NCI-H2227 (cell line): ENCODE results near the gene PCSK5.
"Not testable (repeated sequence)": the region's sequence is repeated elsewhere in the genome, so short reads cannot be mapped to it uniquely, and the experiment has no call there.

Experiments used
- DNase-seq: peaks from one replicate; lab custom pipeline; 2025; ENCODE audit not compliant: unreplicated experiment; lab: John Stamatoyannopoulos, UW

PCSK5 gene

DNA sequence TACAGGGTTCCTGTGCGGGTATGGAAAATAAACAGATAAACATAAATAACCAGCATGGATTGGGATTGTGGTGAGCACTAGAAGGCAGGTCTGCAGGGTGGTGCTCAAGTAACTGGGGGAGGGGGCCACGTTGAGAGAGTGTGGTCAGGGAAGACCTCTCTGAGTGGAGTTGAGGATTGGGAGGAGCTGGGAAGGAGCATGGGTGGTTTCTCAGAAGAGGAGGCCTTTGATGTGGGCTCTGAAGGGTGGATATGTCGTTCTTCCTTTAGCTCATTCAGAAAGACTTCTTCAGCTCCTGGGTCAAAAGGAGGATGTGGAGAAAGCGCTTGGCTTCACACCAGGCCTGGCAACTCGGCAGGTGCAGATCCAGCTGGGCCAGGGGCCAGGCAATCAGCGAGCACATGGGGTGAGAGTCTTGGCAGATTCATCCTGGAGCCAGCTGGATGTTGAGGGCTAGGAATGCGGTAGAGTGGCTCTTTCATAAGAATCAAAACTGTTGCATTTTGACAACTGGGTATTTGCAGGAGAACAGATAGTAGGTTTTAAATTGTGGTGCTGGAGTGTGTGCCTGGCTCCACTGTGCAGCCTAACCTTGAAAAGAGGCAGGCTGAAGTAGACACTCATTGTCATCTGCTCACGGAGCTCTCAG, 71.7 kb downstream of the PCSK5 start:
- DNase-seq = no peak

- no peak for DNase-seq
Observed at GRCh38 chr9:75962662-75963036, 72.2 kb downstream of the PCSK5 start.

DNA sequence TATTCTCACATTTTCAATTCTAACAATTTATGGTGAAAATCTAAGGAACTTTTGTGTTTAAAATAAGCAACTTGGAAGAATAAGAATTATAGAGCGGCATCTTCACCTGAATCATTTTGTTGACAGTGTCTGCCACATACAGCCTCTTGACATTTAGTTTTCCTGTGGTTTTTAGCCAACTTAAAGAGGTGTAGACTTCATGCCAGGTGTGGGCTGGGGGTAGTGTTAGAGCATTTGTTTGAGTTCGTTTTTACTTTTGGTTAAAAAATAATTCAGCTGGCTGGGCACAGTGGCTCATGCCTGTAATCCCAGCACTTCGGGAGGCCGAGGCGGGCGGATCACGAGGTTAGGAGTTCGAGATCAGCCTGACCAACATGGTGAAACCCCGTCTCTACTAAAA, 72.8 kb downstream of the PCSK5 start:
- DNase-seq = not testable (repeated sequence)

GRCh38 chr9:75964427-75964826, 74.0 kb downstream of the PCSK5 start:
- DNase-seq = no peak

- no peak for DNase-seq
Observed at GRCh38 chr9:75965231-75965630, 74.8 kb downstream of the PCSK5 start.

- DNase-seq = no peak
Observed at GRCh38 chr9:75967556-75967955, 77.1 kb downstream of the PCSK5 start.

GRCh38 chr9:75974016-75974766, 83.7 kb downstream of the PCSK5 start:
- no peak for DNase-seq

DNA sequence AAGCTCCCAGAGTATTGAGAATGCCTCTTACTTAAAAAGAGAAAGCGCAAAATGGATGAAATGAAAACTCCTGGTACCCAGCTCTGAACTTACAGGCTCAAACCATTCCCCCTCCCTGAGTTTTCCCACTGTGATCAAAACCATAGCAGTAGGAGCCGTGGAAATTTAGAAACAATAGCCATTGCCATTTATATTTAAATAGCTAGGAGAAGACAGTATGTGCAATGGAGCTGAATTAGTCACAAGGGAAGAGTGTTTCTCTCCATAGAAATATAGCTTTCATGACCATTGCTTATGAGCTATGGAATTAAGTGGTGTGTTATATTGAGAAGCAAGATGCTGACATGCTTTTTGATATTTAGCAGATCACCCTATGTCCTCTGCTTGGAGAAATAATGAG, 84.6 kb downstream of the PCSK5 start:
- DNase-seq = no peak

DNA sequence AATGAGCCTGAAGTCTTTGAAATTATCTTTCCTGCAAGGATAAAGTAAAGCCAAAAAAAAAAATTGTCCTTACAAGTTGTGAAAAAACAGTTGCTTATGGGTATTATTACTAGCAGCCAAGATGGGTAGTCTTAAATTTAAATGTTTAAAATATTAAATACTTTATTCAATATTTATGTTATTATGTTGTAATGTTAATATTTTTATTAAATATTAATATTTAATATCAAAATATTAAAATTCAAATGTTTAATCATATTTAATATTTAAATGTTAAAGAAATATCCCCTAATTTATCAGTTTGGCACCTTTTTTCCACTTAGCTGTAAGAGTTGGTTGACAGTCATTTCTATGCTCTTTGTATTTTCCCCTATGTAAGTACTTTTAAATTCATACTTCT, 86.1 kb downstream of the PCSK5 start:
- DNase-seq = no peak

DNA sequence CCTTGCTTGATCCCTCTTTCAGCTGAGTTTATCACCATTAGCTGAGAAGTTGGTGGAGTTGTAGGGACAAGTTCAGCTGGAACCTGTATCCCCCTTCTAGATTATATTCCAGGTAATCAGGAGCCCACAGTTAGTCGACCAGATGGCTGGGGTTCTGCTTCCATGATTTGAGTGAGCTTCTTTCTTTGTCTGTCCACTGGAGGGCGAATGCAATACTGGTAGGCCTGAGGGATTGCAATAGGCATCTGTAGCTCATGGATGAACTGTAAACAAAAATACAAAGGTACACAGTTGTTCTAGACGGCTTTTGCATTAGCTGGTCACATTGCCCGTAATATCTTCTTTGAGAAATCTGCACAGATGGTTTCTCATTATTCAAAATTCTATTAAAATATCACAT, 88.9 kb downstream of the PCSK5 start:
- peak; percentile 11 for DNase-seq

GRCh38 chr9:75983319-75984045, 93.0 kb downstream of the PCSK5 start:
- DNase-seq = no peak

- DNase-seq = no peak
Observed at GRCh38 chr9:75985515-75985914, 95.0 kb downstream of the PCSK5 start.

DNA sequence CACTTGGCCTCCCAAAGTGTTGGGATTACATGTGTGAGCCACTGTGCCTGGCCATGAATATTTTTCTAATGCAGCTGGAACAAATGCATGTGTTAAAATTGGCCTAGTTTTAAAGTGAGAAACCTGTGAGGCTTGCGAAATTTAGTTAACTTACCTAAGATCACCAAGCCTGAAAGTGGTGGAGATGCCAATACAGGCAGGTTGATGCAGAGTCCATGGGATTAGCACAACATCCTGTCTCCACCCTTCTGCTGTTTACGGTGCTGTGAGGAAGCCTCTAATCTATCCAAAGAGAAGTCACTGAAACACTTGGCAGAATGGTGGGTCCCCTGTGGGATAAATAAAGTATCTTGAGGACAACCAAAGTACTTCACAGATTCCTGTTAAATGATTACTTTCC, 98.2 kb downstream of the PCSK5 start:
- DNase-seq = no peak

GRCh38 chr9:75990156-75990555, 99.7 kb downstream of the PCSK5 start:
- no peak for DNase-seq

DNA sequence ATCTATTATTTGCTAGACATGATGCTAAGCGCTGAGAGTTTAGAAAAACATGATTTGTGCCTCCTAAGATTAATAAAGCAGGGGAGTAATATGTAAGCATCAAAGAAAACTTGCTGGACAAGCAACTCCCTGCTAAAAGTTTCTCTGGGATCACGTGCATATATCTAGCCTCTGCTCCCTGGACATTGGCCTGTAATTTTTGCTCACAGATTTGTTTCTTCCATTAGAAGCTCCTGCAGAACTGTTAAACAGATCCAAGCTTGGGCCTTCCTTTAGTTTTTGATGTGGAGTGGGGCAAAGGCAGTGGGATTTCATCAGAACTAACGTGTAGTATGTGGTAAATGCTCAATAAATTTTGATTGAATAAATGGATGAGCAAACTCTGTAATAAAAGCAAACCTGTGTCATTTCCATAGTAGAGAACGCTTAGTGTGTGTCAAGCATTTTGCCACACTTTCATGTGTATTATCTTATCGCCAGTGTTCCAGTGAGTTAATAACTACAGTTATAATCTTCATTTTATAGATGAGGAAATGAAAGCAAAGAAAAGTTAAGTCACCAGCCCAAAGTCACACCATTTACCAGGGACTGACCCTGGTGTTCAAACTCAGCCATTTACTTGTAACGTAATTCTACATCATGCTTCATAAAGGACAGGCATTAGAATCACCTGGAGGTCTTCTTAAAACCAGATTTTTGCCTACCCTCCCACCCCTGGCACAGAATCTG, 100.3 kb downstream of the PCSK5 start:
- no peak for DNase-seq

- DNase-seq = no peak
Observed at GRCh38 chr9:75992482-75993206, 102.2 kb downstream of the PCSK5 start.

- DNase-seq = no peak
Observed at GRCh38 chr9:75993434-75993833, 103.0 kb downstream of the PCSK5 start.

- DNase-seq = no peak
Observed at GRCh38 chr9:75995066-75995465, 104.6 kb downstream of the PCSK5 start.

GRCh38 chr9:75996726-75997125, 106.3 kb downstream of the PCSK5 start:
- no peak for DNase-seq

GRCh38 chr9:75997206-75997605, 106.7 kb downstream of the PCSK5 start:
- DNase-seq = no peak
